Mesothelial cell of epicardium (in vitro differentiated cells): ENCODE data around the gene TRPM7. TPM values are rescaled to one million over a fixed set of nuclear protein-coding genes. Genes with fewer than 3 reads are reported as not detected.
"Not testable (repeated sequence)": the region's sequence is repeated elsewhere in the genome, so short reads cannot be mapped to it uniquely, and the experiment has no call there.

Source experiments
- DNase-seq, 2 experiments: peaks; one replicate each; pipeline ENCODE4 v3.0.0; 2021; ENCODE audit warnings: low spot score in 2 of 2; ENCODE audit not compliant: unreplicated experiment in 2 of 2
- H3K27ac Mint-ChIP-seq: 2 replicates; pipeline ENCODE4 v1.8.0; 2021; ENCODE audit warnings: mixed read lengths
- H3K27me3 Mint-ChIP-seq: 2 replicates; pipeline ENCODE4 v1.8.0; 2021; ENCODE audit warnings: low read depth, mixed read lengths
- H3K36me3 Mint-ChIP-seq: 2 replicates; pipeline ENCODE4 v1.8.0; 2021; ENCODE audit warnings: mixed read lengths
- H3K4me1 Mint-ChIP-seq: 2 replicates; pipeline ENCODE4 v1.8.0; 2021; ENCODE audit warnings: mixed read lengths
- H3K4me3 Mint-ChIP-seq: 2 replicates; pipeline ENCODE4 v1.8.0; 2021; ENCODE audit warnings: mild to moderate bottlenecking, moderate library complexity, mixed read lengths
- H3K9me3 Mint-ChIP-seq: 2 replicates; pipeline ENCODE4 v1.8.0; 2021; ENCODE audit warnings: mixed read lengths
- CTCF ChIP-seq: fragments of 200-600 bp; sonication (generic); IDR thresholded peaks from one replicate; pipeline ENCODE4 v1.5.0; 2021; ENCODE audit warnings: antibody characterized with exemption; ENCODE audit not compliant: unreplicated experiment
- total RNA-seq: library from RNA; stranded (reverse); gene quantifications from 3 replicates; pipeline ENCODE4 v1.2.1, GENCODE V29; 2021

The TRPM7 gene
- total RNA-seq, 1 donor from 2014 or later = 50.4 TPM

DNA sequence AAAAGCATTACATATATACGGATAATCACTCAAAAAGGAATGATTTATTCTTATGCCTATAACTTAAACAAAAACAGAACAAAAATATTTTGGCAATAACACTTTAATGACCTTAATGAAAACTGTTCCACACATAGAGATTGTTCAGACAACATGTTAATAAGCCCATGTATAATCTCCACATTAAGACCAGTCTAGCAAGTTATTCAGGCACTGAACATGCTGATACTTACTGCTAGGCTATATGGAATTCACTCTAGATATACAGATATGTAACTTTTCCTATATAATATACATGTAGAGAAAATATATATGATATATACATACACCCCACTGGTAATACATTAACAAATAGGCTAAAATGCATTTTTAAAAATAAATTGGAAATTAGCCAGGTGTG is 96.3 kb downstream of the TRPM7 start:
- no peak for DNase-seq
- TF ChIP-seq CTCF = no peak
- H3K4me3 Mint-ChIP-seq = no peak overlapping the region
- H3K4me1 Mint-ChIP-seq = no peaks in the 10 kb centered on the region
- H3K27me3 Mint-ChIP-seq = no peaks in the 10 kb centered on the region
- H3K9me3 Mint-ChIP-seq = no peaks in the 10 kb centered on the region
- no peak overlapping the region for H3K27ac Mint-ChIP-seq
- H3K36me3 Mint-ChIP-seq = peaks cover 25% of the 10 kb centered on the region

DNA sequence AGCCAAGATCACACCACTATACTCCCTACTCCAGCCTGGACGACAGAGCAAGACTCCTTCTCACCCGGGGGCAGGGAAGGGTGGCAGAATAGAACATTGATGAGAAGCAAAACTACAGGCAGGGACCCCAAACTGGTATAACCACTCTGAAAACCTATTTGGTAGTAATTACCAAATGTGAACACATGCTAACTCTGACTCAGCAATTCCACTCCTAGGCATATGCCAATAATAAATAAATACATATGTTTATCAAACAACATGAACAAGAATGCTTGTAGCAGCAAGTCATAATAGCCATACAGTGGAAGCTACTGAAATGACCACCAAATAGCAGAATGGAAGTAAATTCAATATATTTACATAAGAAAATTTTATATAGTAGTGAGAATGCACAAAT is 109.1 kb downstream of the TRPM7 start:
- Mint-ChIP-seq H3K27me3 (no peaks in the 10 kb centered on the region), H3K4me1 (no peaks in the 10 kb centered on the region), H3K4me3 (no peak overlapping the region)

DNA sequence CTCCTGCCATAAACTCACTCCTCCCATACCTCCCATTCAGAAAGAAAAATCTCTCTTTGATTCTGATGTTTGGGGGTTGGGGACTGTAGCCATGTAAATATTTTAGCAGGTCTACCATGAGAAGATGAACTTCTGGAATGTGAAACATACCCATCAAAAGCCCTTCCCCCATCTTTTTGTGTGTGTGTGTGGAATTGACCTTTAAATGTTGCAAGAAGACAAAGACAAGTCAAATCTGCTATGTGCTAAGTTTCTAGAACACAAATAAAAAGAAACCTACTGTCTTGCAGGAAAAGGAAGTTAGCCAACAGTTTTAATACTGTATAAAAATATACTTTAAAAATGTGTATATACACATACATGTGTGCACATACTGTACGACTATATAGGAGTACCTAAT is 110.4 kb downstream of the TRPM7 start:
- Mint-ChIP-seq H3K27me3 (no peaks in the 10 kb centered on the region), H3K4me3 (no peak overlapping the region), H3K9me3 (no peaks in the 10 kb centered on the region), H3K36me3 (peaks cover 35% of the 10 kb centered on the region), H3K4me1 (no peaks in the 10 kb centered on the region), H3K27ac (no peak overlapping the region)
- no peak for TF ChIP-seq CTCF
- DNase-seq = no peak

More for the DNA sequence above, 109.1 kb downstream of the TRPM7 start:
- no peak for TF ChIP-seq CTCF
- H3K9me3 Mint-ChIP-seq = no peaks in the 10 kb centered on the region
- no peak overlapping the region for H3K27ac Mint-ChIP-seq
- no peak for DNase-seq
- peaks cover 39% of the 10 kb centered on the region for H3K36me3 Mint-ChIP-seq

GRCh38 chr15:50573842-50574241 is 112.8 kb downstream of the TRPM7 start:
- DNase-seq, H3K9me3 Mint-ChIP-seq, H3K27me3 Mint-ChIP-seq, H3K27ac Mint-ChIP-seq, H3K4me1 Mint-ChIP-seq, H3K4me3 Mint-ChIP-seq: not testable (repeated sequence)
- peaks cover 43% of the 10 kb centered on the region for H3K36me3 Mint-ChIP-seq

DNA sequence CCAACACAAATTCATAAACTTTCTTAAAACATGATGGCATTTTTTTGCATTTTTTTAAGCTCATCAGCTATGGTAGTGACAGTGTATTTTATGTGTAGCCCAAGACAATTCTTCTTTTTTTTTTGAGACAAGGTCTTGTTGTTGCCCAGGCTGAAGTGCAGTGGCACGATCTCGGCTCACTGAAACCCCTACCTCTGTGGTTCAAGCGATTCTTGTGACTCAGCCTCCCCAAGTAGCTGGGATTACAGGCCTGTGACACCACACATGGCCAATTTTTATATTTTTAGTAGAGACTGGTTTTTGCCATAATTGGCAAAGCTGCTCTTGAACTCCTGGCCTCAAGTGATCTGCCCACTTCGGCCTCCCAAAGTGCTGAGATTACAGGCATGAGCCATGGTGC is 122.8 kb downstream of the TRPM7 start:
- Mint-ChIP-seq H3K4me1 (no peaks in the 10 kb centered on the region), H3K27ac (no peak overlapping the region), H3K9me3 (no peaks in the 10 kb centered on the region), H3K36me3 (peaks cover 25% of the 10 kb centered on the region), H3K27me3 (no peaks in the 10 kb centered on the region), H3K4me3 (no peak overlapping the region)
- DNase-seq = no peak
- no peak for TF ChIP-seq CTCF

DNA sequence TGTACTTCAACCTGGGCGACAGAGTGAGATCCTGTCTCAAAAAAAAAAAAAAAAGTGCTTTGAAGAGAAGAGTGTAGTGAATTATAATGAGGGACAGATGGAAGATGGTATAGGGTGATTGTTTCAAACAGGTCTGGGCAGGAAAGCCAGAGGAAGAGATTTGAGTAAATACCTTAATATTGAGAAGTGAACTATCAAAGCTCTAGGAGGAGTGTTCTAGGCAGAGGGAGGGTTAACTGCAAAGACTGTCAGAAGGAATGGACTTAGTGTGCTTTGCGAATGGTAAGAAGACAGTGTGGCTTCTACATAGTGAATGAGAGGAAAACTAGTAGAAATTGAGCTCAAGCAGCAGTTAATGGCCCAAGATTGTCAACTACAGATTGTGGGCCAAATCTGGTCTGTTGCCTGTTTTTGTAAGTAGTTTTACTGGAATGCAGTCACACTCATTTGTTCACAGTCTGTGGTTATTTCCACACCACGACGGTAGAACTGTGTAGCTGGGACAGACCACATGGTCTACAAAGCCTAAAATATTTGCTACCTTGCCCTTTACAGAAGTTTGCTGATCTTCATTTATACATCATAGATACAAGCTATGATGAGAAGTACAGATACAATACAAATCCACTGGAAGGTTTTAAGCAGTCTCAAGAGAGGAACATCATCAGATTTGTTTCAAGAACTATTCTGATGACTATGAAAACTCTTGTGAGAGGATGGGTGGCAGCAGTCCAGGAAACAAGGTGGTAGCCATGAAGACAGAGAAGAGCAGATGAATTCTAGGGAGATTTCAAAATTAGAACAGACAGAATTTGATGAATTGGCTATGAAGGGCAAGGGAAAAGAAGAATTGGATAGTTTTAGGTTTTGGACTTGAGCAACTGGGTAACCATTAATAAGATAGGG is 123.6 kb downstream of the TRPM7 start:
- H3K4me1 Mint-ChIP-seq = no peaks in the 10 kb centered on the region
- H3K27ac Mint-ChIP-seq = no peak overlapping the region
- no peak for DNase-seq

More for the DNA sequence above, 123.6 kb downstream of the TRPM7 start:
- no peak overlapping the region for H3K4me3 Mint-ChIP-seq
- H3K36me3 Mint-ChIP-seq = peaks cover 23% of the 10 kb centered on the region
- TF ChIP-seq CTCF = no peak
- H3K9me3 Mint-ChIP-seq = no peaks in the 10 kb centered on the region
- no peaks in the 10 kb centered on the region for H3K27me3 Mint-ChIP-seq
